H1 (cell line): ENCODE results near the gene ADORA1. TPM values are rescaled to one million over a fixed set of nuclear protein-coding genes. Genes with fewer than 3 reads are reported as not detected.
A peak's percentile ranks its signal among the peaks of the same experiment; 100 is the strongest.

Source experiments
- CTCF ChIA-PET: fragments of 300-600 bp; sonication (Branson Sonifier 250); formaldehyde crosslinking; loops from one replicate; lab custom pipeline; 2021; ENCODE audit not compliant: partially characterized antibody; lab: Charles Lee
- POLR2A ChIA-PET: fragments of 300-600 bp; sonication (Branson Sonifier 250); formaldehyde crosslinking; loops from one replicate; lab custom pipeline; 2021; ENCODE audit warnings: inconsistent platforms; ENCODE audit not compliant: partially characterized antibody; lab: Charles Lee
- DNase-seq, 2 experiments: peaks; one replicate each; pipeline versions ENCODE4 v3.0.0 to v3.0.0-alpha.2; 2010 to 2022; ENCODE audit warnings: low spot score in 2 of 2, low read depth in 1 of 2, mixed read lengths in 1 of 2
- FAIRE-seq: peaks from 2 replicates; lab custom pipeline; 2011; peaks lifted over from hg19 to GRCh38; lab: Jason Lieb, UNC
- H2AFZ ChIP-seq: 2 replicates; pipeline ENCODE4 v1.8.1; 2012; ENCODE audit warnings: low read length, inconsistent platforms
- H2AK5ac ChIP-seq: 2 replicates; pipeline ENCODE4 v1.6.1; 2013; ENCODE audit warnings: low read depth, low read length
- H2BK120ac ChIP-seq: replicated peaks from 2 replicates; pipeline ENCODE3; 2013; ENCODE audit warnings: low read depth, low read length, inconsistent platforms
- H2BK12ac ChIP-seq: 2 replicates; pipeline ENCODE4 v1.6.1; 2013; ENCODE audit warnings: low read depth, low read length
- H2BK15ac ChIP-seq: 2 replicates; pipeline ENCODE4 v1.6.1; 2013; ENCODE audit warnings: low read length
- H2BK20ac ChIP-seq: 2 replicates; pipeline ENCODE4 v1.6.1; 2013; ENCODE audit warnings: low read length
- H2BK5ac ChIP-seq: 2 replicates; pipeline ENCODE4 v1.6.1; 2013; ENCODE audit warnings: low read depth, low read length
- H3K14ac ChIP-seq: 2 replicates; pipeline ENCODE4 v1.6.1; 2013; ENCODE audit warnings: inconsistent platforms; ENCODE audit not compliant: insufficient read length
- H3K18ac ChIP-seq: 2 replicates; pipeline ENCODE4 v1.6.1; 2013; ENCODE audit warnings: low read length; ENCODE audit errors: extremely low read depth
- H3K23ac ChIP-seq: 2 replicates; pipeline ENCODE4 v1.6.1; 2013; ENCODE audit warnings: inconsistent platforms; ENCODE audit not compliant: insufficient read length
- H3K23me2 ChIP-seq: 2 replicates; pipeline ENCODE4 v1.6.1; 2013; ENCODE audit warnings: low read depth, low read length
- H3K27ac ChIP-seq: 2 replicates; pipeline ENCODE4 v1.6.1; 2011; ENCODE audit warnings: low read depth, low read length, inconsistent platforms
- H3K27me3 ChIP-seq, 4 experiments: replicated peaks in 1 of 4; 1 replicate in 1 of 4; 2 replicates in 3 of 4; pipeline versions ENCODE4 v1.6.1 to v1.8.1; 2011 to 2013; ENCODE audit warnings: low read length in 3 of 4, mild to moderate bottlenecking in 3 of 4, inconsistent platforms in 2 of 4, mixed read lengths in 2 of 4, moderate library complexity in 1 of 4; ENCODE audit not compliant: control insufficient read depth in 3 of 4, insufficient read depth in 3 of 4; ENCODE audit errors: extremely low read depth in 1 of 4
- H3K36me3 ChIP-seq, 4 experiments: 2 replicates each; pipeline versions ENCODE4 v1.6.1 to v1.8.1; 2011 to 2013; ENCODE audit warnings: mild to moderate bottlenecking in 4 of 4, low read length in 3 of 4, moderate library complexity in 2 of 4, control low read depth in 1 of 4, inconsistent platforms in 1 of 4; ENCODE audit not compliant: insufficient read depth in 4 of 4, control insufficient read depth in 2 of 4
- H3K4ac ChIP-seq: replicated peaks from 2 replicates; pipeline ENCODE3; 2013; ENCODE audit warnings: low read length, low read depth, mixed read lengths, inconsistent platforms; ENCODE audit not compliant: insufficient read length
- H3K4me1 ChIP-seq, 4 experiments: replicated peaks in 1 of 4; 1 replicate in 1 of 4; 2 replicates in 3 of 4; pipeline versions ENCODE4 v1.6.1 to v1.8.1; 2011 to 2013; ENCODE audit warnings: low read length in 3 of 4, inconsistent platforms in 2 of 4, mixed read lengths in 1 of 4; ENCODE audit not compliant: insufficient read depth in 4 of 4, control insufficient read depth in 3 of 4
- H3K4me2 ChIP-seq, 2 experiments: 2 replicates each; pipeline versions ENCODE4 v1.6.1 to v1.8.1; 2011 to 2013; ENCODE audit warnings: low read depth in 2 of 2, low read length in 2 of 2, control low read depth in 1 of 2, inconsistent platforms in 1 of 2, mild to moderate bottlenecking in 1 of 2; ENCODE audit not compliant: insufficient read depth in 1 of 2
- H3K4me3 ChIP-seq, 4 experiments: fragments of 200-600, 300-600 bp in 1 of 4; sonication (generic), shearing (Covaris generic), sonication (Bioruptor Twin) in 1 of 4; 2 replicates each; pipeline versions ENCODE4 v1.5.1 to v1.8.1; 2011 to 2016; ENCODE audit warnings: low read length in 4 of 4, low read depth in 3 of 4, control low read depth in 2 of 4, inconsistent platforms in 2 of 4, mild to moderate bottlenecking in 2 of 4, mixed read lengths in 1 of 4, moderate library complexity in 1 of 4; ENCODE audit not compliant: insufficient read depth in 2 of 4; ENCODE audit errors: extremely low read depth in 1 of 4
- H3K56ac ChIP-seq: replicated peaks from 2 replicates; pipeline ENCODE3; 2013; ENCODE audit warnings: low read depth, mild to moderate bottlenecking, mixed read lengths, low read length, inconsistent platforms; ENCODE audit not compliant: insufficient read length
- H3K79me1 ChIP-seq: 2 replicates; pipeline ENCODE4 v1.6.1; 2013; ENCODE audit warnings: low read depth, low read length, control low read depth
- H3K79me2 ChIP-seq, 2 experiments: 2 replicates each; pipeline versions ENCODE4 v1.6.1 to v1.8.1; 2012 to 2013; ENCODE audit warnings: low read length in 2 of 2, mild to moderate bottlenecking in 2 of 2, inconsistent platforms in 1 of 2; ENCODE audit not compliant: insufficient read depth in 2 of 2, control insufficient read depth in 1 of 2
- H3K9ac ChIP-seq, 4 experiments: replicated peaks in 1 of 4; 1 replicate in 1 of 4; 2 replicates in 3 of 4; pipeline versions ENCODE4 v1.6.1 to v1.8.1; 2011 to 2013; ENCODE audit warnings: low read depth in 3 of 4, low read length in 3 of 4, control low read depth in 2 of 4, mild to moderate bottlenecking in 2 of 4, moderate library complexity in 2 of 4, inconsistent platforms in 1 of 4; ENCODE audit errors: extremely low read depth in 1 of 4
- H3K9me3 ChIP-seq, 2 experiments: 2 replicates each; pipeline versions ENCODE4 v1.6.1 to v1.8.1; 2012 to 2013; ENCODE audit warnings: mild to moderate bottlenecking in 2 of 2, moderate library complexity in 2 of 2, control low read depth in 1 of 2, inconsistent platforms in 1 of 2, low read depth in 1 of 2, low read length in 1 of 2, mixed read lengths in 1 of 2; ENCODE audit not compliant: insufficient read depth in 2 of 2
- H4K20me1 ChIP-seq, 2 experiments: replicated peaks in 1 of 2; 2 replicates each; pipeline versions ENCODE3 to v1.8.1; 2011 to 2013; ENCODE audit warnings: inconsistent platforms in 2 of 2, low read length in 2 of 2, mild to moderate bottlenecking in 1 of 2; ENCODE audit not compliant: insufficient read depth in 2 of 2, control insufficient read depth in 1 of 2
- H4K5ac ChIP-seq: 2 replicates; pipeline ENCODE4 v1.6.1; 2013; ENCODE audit warnings: low read length, low read depth, mixed read lengths, inconsistent platforms; ENCODE audit not compliant: insufficient read length
- H4K8ac ChIP-seq: 2 replicates; pipeline ENCODE4 v1.8.0; 2013; ENCODE audit warnings: mild to moderate bottlenecking, moderate library complexity, low read length, inconsistent platforms; ENCODE audit not compliant: insufficient read depth; ENCODE audit errors: extremely low read depth
- H4K91ac ChIP-seq: replicated peaks from 2 replicates; pipeline ENCODE3; 2013; ENCODE audit warnings: low read length, mixed read lengths, inconsistent platforms; ENCODE audit not compliant: insufficient read length
- ASH2L ChIP-seq: fragments of 200-600, 300-600 bp; sonication (generic); IDR thresholded peaks from one replicate; pipeline ENCODE4 v1.7.1; 2017; ENCODE audit warnings: low read length
- BCL11A ChIP-seq, 2 experiments: IDR thresholded peaks; one replicate each; pipeline ENCODE4 v1.6.1; 2011; ENCODE audit warnings: low read depth in 2 of 2, low read length in 2 of 2, mild to moderate bottlenecking in 2 of 2
- BRCA1 ChIP-seq: IDR thresholded peaks from 2 replicates; pipeline ENCODE4 v1.6.1; 2012; ENCODE audit warnings: low read depth, low read length, improper control_type of control experiment
- CHD2 ChIP-seq: IDR thresholded peaks from 2 replicates; pipeline ENCODE4 v1.6.1; 2012; ENCODE audit warnings: low read length, improper control_type of control experiment
- CTBP2 ChIP-seq: IDR thresholded peaks from 2 replicates; pipeline ENCODE4 v1.7.0; 2011; ENCODE audit warnings: borderline replicate concordance, mild to moderate bottlenecking, moderate library complexity, mixed read lengths, low read length; ENCODE audit not compliant: insufficient read depth, insufficient read length
- KDM1A ChIP-seq: fragments of 200-600, 300-600 bp; sonication (generic); IDR thresholded peaks from 2 replicates; pipeline ENCODE4 v1.7.1; 2016; ENCODE audit warnings: mild to moderate bottlenecking, low read length, borderline replicate concordance
- KDM4A ChIP-seq: IDR thresholded peaks from one replicate; pipeline ENCODE4 v1.7.1; 2012; ENCODE audit warnings: low read depth, mild to moderate bottlenecking, moderate library complexity, low read length, inconsistent platforms; ENCODE audit not compliant: severe bottlenecking
- KDM5A ChIP-seq: fragments of 200-600 bp; IDR thresholded peaks from 2 replicates; pipeline ENCODE4 v1.7.1; 2012; ENCODE audit warnings: mild to moderate bottlenecking, low read length, inconsistent platforms, mixed read lengths
- MAX ChIP-seq: IDR thresholded peaks from 2 replicates; pipeline ENCODE4 v1.6.1; 2012; ENCODE audit warnings: inconsistent platforms
- RNF2 ChIP-seq: fragments of 200-900, 300-1000 bp; sonication (generic); IDR thresholded peaks from 2 replicates; pipeline ENCODE4 v1.7.1; 2016; ENCODE audit warnings: borderline replicate concordance, low read depth, mild to moderate bottlenecking, antibody characterized with exemption, low read length; ENCODE audit not compliant: poor library complexity, severe bottlenecking; ENCODE audit errors: missing control alignments
- SIRT6 ChIP-seq: IDR thresholded peaks from one replicate; pipeline ENCODE4 v1.7.1; 2012; ENCODE audit warnings: low read length, inconsistent platforms
- SIX5 ChIP-seq: IDR thresholded peaks from 2 replicates; pipeline ENCODE4 v1.6.1; 2011; ENCODE audit warnings: mild to moderate bottlenecking, low read depth, low read length
- TBP ChIP-seq: IDR thresholded peaks from 2 replicates; pipeline ENCODE4 v1.6.1; 2011; ENCODE audit warnings: low read depth, low read length, improper control_type of control experiment
- WGBS, 2 experiments: shearing (Covaris generic) in 1 of 2; methylation state at CpG; one replicate each; pipeline versions ENCODE4 v1.1.6 to v1.1.7; 2013 to 2015; ENCODE audit warnings: low lambda C conversion rate in 2 of 2, mixed read lengths in 2 of 2, inconsistent platforms in 1 of 2, low coverage in 1 of 2, missing lambda C conversion rate in 1 of 2; ENCODE audit not compliant: insufficient replicate concordance in 2 of 2, insufficient coverage in 1 of 2, insufficient read length in 1 of 2; ENCODE audit errors: extremely low coverage in 1 of 2, missing lambda C conversion rate in 1 of 2; 5-methylcytosine and 5-hydroxymethylcytosine counted together
- polyA plus RNA-seq, 7 experiments: library from polyadenylated mRNA; depleted of rRNA in 3 of 7; stranded (reverse) in 5 of 7; unstranded in 2 of 7; fragments of >200 nt in 5 of 7; fragments of 200-250 nt in 2 of 7; gene quantifications; 1 replicate in 5 of 7; 2 replicates in 1 of 7; 4 replicates in 1 of 7; pipeline versions ENCODE4 v1.2.1 to v1.2.3, GENCODE V29; 2011 to 2013; ENCODE audit warnings: missing spikeins in 2 of 7, mixed read lengths in 2 of 7
- total RNA-seq: library from RNA; stranded (reverse); fragmentation: NEBNext Ultra II Directional; extraction: Animal tissue kit (Norgen Biotek cat#: 25700); gene quantifications from 2 replicates; pipeline ENCODE4 v1.2.1, GENCODE V29; 2021
- TF ChIP-seq, protein P1 (sequence below): IDR thresholded peaks from 2 replicates; pipeline ENCODE4 v1.6.1; 2012; ENCODE audit warnings: inconsistent platforms

Gene ADORA1
- total and polyA plus RNA-seq, 2 of the 8 experiments (the other 6 are each of a cell fraction or from before 2014, with no cell fraction given): 3.3 to 6.7 TPM

DNA sequence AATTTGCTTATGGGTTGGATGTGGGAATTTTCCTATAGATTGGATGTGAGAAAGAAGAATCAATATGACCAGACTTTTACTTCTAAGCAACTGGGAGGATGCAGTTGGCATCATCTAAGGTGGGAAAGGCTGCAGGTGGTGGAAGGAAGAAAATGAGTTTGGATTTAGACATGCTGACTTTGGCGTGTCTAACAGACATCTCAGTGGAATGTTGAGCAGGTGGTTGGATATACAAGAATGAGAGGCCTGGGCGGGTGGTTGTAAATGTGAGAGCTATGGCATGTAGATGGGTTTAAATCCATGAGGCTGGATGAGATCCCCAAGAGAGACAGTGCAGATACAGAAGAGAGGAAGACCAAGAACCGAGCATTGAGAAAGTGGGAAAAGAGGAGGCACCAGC is 10.5 kb downstream of the ADORA1 start:
- no peak overlapping the region for H3K14ac ChIP-seq
- no peak for DNase-seq
- no peak overlapping the region for H2BK20ac ChIP-seq
- no peak for FAIRE-seq
- peaks cover 0 to 13% (median 7%) of the 10 kb centered on the region in 4 experiments; a peak in 4 of 7 replicates for H3K4me1 ChIP-seq
- no peak overlapping the region for H3K18ac ChIP-seq
- WGBS, 2 experiments: 93% methylated on average over 3 of the region's 3 CpGs; no CpG with 5 or more reads in 1 of the 2 experiments
- no peak overlapping the region for H2BK12ac ChIP-seq
- no peak overlapping the region for H4K91ac ChIP-seq
- H3K23ac ChIP-seq: no peak overlapping the region
- H3K27ac ChIP-seq: no peak overlapping the region
- H3K23me2 ChIP-seq: no peaks in the 10 kb centered on the region
- H2AK5ac ChIP-seq: no peak overlapping the region
- H4K5ac ChIP-seq: no peak overlapping the region
- H3K56ac ChIP-seq: no peak overlapping the region
- ChIA-PET CTCF (interaction anchor here (0.6 to 49.1 kb wide), 6 partner anchors 9 to 666 kb away, joined by 3 to 1071 read pairs (median 511); partner anchors contain the start of genes ADORA1 and PPFIA4), POLR2A (no interaction called here)
- H3K4me2 ChIP-seq: no peak overlapping the region
- peaks cover 0 to 1% of the 10 kb centered on the region in 2 experiments for H4K20me1 ChIP-seq
- no peak overlapping the region for H3K4ac ChIP-seq
- H4K8ac ChIP-seq: no peak overlapping the region
- H3K27me3 ChIP-seq: no peaks in the 10 kb centered on the region
- H2BK15ac ChIP-seq: peak overlapping the region; percentile 5; the same call in 1 of the 2 replicates
- peaks cover 0 to 4% of the 10 kb centered on the region in 2 experiments; a peak in 1 of 4 replicates for H3K9me3 ChIP-seq
- H3K4me3 ChIP-seq: no peak overlapping the region
- H2BK5ac ChIP-seq: no peak overlapping the region
- H2BK120ac ChIP-seq: no peak overlapping the region
- H3K79me1 ChIP-seq: no peaks in the 10 kb centered on the region
- H2AFZ ChIP-seq: no peak overlapping the region
- H3K9ac ChIP-seq: no peak overlapping the region
- H3K79me2 ChIP-seq: no peaks in the 10 kb centered on the region
- no peaks in the 10 kb centered on the region for H3K36me3 ChIP-seq
- TF ChIP-seq MAX: no peak
- TF ChIP-seq SIX5: no peak
- TF ChIP-seq, protein P1, sequence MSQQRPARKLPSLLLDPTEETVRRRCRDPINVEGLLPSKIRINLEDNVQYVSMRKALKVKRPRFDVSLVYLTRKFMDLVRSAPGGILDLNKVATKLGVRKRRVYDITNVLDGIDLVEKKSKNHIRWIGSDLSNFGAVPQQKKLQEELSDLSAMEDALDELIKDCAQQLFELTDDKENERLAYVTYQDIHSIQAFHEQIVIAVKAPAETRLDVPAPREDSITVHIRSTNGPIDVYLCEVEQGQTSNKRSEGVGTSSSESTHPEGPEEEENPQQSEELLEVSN: no peak
- TF ChIP-seq BRCA1: no peak
- no peak for TF ChIP-seq SIRT6
- no peak for TF ChIP-seq RNF2
- no peak for TF ChIP-seq CTBP2
- no peak for TF ChIP-seq CHD2
- no peak for TF ChIP-seq KDM1A
- TF ChIP-seq TBP: no peak
- TF ChIP-seq KDM5A: no peak
- TF ChIP-seq BCL11A (IDR thresholded peaks at IDR 0.05; ENCODE audit: low read depth in 2 of 2, low read length in 2 of 2): no peak
- no peak for TF ChIP-seq ASH2L
- TF ChIP-seq KDM4A: no peak
